Measurements from ENCODE around the gene FKRP.
A peak's percentile ranks its signal among the peaks of the same experiment; 100 is the strongest.
"Not testable (repeated sequence)": the region's sequence is repeated elsewhere in the genome, so short reads cannot be mapped to it uniquely, and the experiment has no call there.

Gene FKRP, protein sequence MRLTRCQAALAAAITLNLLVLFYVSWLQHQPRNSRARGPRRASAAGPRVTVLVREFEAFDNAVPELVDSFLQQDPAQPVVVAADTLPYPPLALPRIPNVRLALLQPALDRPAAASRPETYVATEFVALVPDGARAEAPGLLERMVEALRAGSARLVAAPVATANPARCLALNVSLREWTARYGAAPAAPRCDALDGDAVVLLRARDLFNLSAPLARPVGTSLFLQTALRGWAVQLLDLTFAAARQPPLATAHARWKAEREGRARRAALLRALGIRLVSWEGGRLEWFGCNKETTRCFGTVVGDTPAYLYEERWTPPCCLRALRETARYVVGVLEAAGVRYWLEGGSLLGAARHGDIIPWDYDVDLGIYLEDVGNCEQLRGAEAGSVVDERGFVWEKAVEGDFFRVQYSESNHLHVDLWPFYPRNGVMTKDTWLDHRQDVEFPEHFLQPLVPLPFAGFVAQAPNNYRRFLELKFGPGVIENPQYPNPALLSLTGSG

DNA sequence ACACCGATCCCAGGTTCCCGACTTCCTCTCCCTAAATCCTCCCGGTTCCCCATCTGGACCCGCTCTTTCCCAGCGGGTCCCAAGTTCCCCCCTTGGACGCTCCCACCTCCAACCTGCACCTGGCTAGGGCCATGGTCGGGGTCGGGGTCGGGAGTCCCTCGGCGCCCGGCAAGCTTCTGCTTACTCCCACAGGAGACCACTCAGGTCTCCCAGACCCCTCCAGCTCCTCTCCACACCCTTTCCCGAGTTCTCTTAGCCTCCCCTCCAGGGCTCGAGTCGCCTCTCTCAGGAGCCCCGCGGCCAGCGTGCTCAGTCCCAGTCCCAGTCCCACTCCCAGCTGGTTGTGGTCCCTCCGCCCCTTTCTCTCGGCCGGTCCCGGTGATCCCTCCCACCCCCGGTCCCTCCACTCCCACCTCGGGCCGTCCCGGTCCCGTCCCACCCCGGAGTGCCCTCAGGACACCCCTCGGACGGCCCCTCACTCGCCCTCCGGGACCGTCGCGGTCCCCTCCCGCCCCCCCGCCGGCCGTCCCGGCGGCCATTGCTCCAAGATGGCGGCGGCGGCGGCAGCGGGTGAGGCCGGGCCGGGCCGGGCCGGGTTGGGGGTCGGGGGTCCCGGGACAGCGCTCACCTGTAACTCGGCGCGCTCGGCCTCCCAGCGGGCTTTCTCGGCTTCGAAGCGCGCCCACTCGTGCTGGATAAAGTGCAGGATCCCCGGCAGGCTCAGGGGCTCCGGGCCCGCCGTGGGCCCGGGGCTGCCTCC lies at the start of gene FKRP:
TSS of gene FKRP (plus strand) at position 537 of the 760 bp plus-strand sequence. CDS start 9,394 bp downstream, outside the sequence.
- no peak for DNase-seq

DNA sequence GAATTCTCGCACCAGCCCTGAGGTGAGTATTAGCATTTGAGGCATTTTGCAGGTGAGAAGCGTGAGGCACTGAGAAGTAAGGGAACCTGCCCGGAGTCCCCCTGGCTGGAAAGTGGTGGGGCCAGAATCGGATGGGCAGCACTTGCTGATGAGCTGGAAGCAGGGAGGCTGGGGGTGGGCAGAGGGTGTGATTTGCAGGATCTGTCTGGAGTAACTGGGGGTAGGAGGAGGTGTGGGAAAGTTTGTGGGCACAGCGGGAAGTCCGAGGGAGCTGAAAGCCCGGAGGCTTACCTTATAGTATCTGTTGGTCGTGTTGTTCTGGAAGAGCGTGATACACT lies 49.0 kb upstream of the FKRP start:
- DNase-seq: no peak

- DNase-seq: no peak
Observed at GRCh38 chr19:46697204-46697960, 48.5 kb upstream of the FKRP start.

DNA sequence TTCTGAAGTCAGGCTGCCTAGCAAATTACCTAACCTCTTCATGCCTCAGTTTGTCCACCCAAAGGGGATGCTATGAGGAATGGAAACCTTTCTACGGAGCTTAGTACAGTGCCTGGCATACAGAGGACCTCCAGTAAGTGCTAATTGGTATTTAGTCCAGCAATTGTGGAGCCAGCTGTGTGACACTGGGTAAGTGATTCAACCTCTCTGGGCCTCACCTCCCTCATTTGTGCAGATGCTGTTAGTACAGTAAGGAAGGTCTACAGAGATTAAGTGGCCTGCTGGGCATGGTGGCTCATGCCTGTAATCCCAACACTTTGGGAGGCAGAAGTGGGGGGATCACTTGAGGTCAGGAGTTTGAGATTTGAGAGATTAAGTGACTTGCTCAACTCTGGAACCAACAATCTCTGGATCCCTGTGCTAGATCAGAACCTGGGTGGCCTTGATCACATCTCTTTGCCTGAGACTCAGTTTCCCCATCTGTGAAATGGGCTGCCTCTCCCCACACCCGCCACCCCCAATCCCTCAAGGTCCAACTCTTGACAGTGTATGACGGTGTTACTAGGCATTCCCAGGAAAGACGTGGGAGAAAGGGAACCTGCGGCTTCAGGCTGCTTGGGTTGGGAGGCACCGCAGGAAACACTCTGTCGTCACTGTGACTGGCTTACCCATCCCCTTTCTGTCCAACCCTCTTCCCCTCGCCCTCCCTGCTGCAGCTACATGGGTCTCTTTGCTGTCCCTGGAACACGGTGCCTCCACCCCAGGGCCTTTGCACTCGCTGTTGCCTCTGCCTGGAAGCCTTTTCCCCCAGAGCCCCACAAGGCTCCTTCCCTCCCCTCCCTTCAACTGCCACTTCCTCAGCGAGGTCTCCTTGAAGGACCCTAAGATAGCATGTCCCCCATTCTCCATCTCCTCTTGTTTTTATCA lies 47.2 kb upstream of the FKRP start:
- no peak for DNase-seq

- DNase-seq: no peak
Observed at GRCh38 chr19:46700704-46701103, 45.2 kb upstream of the FKRP start.

DNA sequence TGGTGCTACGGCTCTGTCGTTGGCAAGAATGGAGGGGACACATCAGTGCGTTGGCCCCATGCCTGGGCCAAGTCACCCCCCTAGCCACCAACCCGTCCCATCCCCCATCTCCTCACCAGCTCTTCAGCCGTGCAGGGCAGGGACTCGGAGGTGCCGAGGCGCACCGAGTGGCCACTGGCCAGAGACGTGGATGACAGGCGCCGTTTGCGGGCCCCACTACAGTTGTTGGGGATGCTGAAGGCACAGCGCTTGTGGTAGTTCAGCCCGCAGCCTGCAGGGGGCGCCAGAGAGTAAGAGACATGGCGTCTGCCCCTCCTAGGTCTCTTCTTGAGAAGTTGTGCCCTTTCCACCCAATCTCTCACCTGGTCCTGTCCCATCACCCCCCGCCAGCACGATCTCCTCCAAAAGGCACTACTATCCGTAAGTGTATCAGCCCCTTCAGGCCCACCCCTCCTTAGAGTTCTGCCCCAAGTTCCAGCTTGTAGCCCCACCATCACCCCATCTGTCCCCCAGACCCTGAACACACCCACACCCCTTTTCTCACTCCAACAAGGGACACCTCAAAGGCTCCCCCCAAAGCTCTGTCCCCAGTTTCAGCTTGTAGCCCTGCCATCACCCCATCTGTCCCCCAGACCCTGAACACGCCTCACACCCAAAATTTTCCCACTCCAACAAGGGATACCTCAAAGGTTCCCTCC lies 41.3 kb upstream of the FKRP start:
- DNase-seq: no peak

DNA sequence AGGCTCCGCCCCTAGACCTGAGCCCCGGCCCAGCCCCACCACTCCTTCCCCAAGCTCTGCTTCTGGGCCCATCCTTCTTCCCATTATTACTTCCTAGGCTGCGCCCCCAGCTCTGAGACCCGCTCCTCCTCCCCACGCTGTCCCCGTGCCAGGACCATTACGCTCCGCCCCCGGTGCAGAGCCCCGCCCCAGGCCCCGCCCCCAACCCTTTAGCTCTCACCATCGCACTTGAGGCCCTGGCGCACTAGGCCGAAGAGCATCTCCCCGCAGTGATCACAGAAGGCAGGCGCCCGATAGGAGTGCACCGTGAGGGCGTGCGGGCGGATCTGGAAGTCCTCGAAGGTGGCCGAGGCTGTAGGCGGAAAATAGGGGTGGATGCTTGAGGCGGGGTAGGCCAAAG lies 35.2 kb upstream of the FKRP start:
- DNase-seq: no peak

DNA sequence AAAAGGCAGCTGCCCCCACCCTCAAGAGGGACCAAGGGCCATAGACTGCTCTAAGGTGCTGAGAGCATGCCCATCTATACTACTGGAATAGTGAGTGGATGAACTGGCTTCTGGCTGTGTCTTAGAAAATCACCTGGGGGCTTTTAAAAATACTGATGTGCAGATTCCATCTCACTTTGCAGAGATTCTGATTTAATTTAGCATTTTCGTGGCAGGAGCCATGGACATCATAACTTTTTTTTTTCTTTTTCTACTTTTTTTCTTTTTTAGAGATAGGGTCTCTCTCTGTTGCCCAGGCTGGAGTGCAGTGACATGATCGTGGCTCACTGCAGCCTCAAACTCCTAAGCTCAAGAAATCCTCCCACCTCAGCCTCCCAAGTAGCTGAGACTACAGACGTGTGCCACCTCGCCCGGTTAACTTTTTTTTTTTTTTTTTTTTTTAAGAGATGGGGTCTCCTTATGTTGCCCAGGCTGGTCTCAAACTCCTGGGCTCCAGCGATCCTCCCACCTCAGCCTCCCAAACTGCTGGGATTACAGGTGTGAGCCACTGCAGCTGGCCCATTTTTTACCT lies 33.0 kb upstream of the FKRP start:
- not testable (repeated sequence) for DNase-seq

- peak; percentile 10 for DNase-seq
Observed at GRCh38 chr19:46713781-46714443, 31.9 kb upstream of the FKRP start.

GRCh38 chr19:46714444-46715106 lies 31.3 kb upstream of the FKRP start:
- no peak for DNase-seq

GRCh38 chr19:46715620-46715974 lies 30.3 kb upstream of the FKRP start:
- no peak for DNase-seq

- DNase-seq: no peak
Observed at GRCh38 chr19:46715975-46716671, 29.7 kb upstream of the FKRP start.

- no peak for DNase-seq
Observed at GRCh38 chr19:46716672-46717033, 29.2 kb upstream of the FKRP start.

GRCh38 chr19:46717034-46717715 lies 28.7 kb upstream of the FKRP start, which contains the start of gene PRKD2:
Gene PRKD2, minus strand, starts transcription at chr19:46717114. Its CDS starts 744 bp downstream, at chr19:46716370.
- DNase-seq: no peak

- no peak for DNase-seq
Observed at GRCh38 chr19:46717716-46718143, 28.1 kb upstream of the FKRP start.

DNA sequence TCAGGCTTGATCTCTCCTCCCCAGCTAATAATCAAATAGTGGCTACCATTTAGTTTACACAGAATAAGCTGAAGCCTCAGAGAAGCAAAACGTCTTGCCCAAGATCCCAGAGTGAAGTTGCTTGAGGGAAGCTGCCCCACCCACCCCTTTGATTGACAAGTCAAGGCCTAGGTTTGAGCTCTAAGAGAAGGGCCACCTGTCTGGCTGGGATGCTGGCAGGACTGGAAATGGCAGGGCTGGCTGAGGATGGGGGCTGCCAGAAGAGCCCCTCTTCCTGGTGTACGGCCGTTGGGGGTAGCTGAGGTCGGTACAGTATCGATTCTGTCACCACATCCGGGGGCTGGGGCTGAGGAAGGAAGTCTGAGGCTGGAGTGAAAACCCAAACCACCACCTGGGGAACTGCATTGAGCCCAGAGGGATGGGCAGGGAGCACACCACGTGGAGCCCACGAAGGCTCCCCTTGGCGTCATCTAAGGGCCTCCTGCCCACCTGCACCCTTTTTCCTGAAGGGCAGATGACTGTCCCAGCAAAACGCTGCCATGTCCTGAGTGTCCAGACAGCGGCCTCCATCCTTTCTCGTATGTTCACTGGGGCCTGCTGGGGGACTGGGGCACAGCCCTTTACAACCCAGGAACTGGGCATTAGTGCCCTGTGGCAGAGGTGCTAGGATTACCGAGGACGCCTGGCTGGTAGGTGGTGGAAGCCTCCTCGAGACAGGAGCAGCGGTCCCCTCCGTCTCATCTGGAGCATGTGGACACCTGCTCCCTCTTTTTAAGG lies 27.5 kb upstream of the FKRP start:
- no peak for DNase-seq

GRCh38 chr19:46718934-46719622 lies 26.8 kb upstream of the FKRP start:
- no peak for DNase-seq
